ENCODE data around the gene ACSL5.

Gene ACSL5

DNA sequence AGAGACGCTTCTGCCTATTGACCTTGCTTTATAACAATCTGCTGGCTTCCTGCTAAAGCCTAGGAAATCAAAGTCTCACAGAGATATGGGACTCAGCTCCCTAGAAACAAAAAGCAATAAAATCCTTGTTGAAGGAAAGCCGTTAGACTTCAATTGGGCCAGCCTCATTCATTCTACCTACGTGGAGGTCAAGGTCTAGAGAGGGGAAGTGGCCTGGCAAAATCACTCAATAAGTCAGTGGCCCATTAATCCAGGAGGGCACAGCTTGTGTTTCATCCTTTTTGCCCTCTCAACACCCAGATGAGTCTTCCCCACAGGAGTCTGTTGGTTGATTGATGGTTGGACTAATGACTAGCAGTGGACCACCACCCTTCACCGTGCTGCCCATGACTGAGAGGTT, 40.5 kb upstream of the ACSL5 start:
- H3K4me3 ChIP-seq (ENCODE audit: low read depth, low read length): no peak overlapping the region
- TF ChIP-seq CTCF (IDR thresholded peaks at IDR 0.05; ENCODE audit: borderline replicate concordance, insufficient read depth, low read depth, low read length): no peak

GRCh38 chr10:112335111-112335867, 38.6 kb upstream of the ACSL5 start:
- no peak for TF ChIP-seq CTCF (IDR thresholded peaks at IDR 0.05; ENCODE audit: borderline replicate concordance, insufficient read depth, low read depth, low read length)
- H3K4me3 ChIP-seq (ENCODE audit: low read depth, low read length): no peak overlapping the region

DNA sequence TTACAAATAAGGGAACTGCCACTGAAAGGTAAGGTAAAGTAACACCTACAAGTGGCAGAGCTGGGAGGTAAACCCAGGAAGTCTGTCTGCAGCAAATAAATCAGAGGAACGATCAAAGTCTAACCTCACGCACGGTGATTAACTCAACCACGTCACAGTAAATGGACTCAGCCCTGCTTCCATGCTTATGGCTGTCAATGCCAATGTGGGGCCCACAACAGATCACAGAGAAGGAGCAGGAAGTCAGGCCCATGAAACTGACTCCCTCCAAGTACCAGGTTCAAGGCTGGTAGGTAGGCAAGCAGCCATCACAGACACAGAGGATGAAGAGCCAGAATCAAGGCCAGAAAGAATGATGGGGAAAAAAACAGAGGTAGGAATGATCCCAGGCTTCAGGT, 38.0 kb upstream of the ACSL5 start:
- no peak overlapping the region for H3K4me3 ChIP-seq (ENCODE audit: low read depth, low read length)
- no peak for TF ChIP-seq CTCF (IDR thresholded peaks at IDR 0.05; ENCODE audit: borderline replicate concordance, insufficient read depth, low read depth, low read length)

- H3K4me3 ChIP-seq (ENCODE audit: low read depth, low read length): no peak overlapping the region
- TF ChIP-seq CTCF (IDR thresholded peaks at IDR 0.05; ENCODE audit: borderline replicate concordance, insufficient read depth, low read depth, low read length): no peak
Observed at GRCh38 chr10:112336556-112337201, 37.2 kb upstream of the ACSL5 start.

DNA sequence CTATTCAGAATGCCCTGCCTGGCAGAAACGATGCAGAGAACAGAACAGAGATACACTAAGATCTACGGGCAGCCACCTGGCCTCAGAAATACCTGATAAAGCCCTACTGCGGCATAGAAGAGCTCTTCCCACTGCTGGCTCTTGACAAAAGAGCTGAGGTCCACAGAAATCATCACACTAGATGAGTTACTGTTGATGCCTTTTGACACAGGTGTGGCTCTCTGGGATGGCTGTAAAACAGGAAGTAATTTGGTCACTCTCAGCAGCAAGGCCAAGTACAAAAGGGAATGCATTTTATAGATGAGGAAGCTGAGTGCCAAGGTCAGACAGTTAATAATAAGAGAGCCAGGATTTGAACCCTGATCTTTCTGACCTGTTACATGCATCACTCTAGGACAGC, 35.0 kb upstream of the ACSL5 start:
- no peak overlapping the region for H3K4me3 ChIP-seq (ENCODE audit: low read depth, low read length)
- TF ChIP-seq CTCF (IDR thresholded peaks at IDR 0.05; ENCODE audit: borderline replicate concordance, insufficient read depth, low read depth, low read length): no peak

GRCh38 chr10:112340601-112341000, 33.3 kb upstream of the ACSL5 start:
- TF ChIP-seq CTCF (IDR thresholded peaks at IDR 0.05; ENCODE audit: borderline replicate concordance, insufficient read depth, low read depth, low read length): no peak

More at GRCh38 chr10:112340601-112341000, 33.3 kb upstream of the ACSL5 start:
- H3K4me3 ChIP-seq (ENCODE audit: low read depth, low read length): no peak overlapping the region
